ENCODE data around the gene SUN1. TPM values are rescaled to one million over a fixed set of nuclear protein-coding genes. Genes with fewer than 3 reads are reported as not detected.

The SUN1 gene
- total and polyA plus RNA-seq, 5 experiments from 2014 or later: 26.1 to 198 (median 37.5) TPM

DNA sequence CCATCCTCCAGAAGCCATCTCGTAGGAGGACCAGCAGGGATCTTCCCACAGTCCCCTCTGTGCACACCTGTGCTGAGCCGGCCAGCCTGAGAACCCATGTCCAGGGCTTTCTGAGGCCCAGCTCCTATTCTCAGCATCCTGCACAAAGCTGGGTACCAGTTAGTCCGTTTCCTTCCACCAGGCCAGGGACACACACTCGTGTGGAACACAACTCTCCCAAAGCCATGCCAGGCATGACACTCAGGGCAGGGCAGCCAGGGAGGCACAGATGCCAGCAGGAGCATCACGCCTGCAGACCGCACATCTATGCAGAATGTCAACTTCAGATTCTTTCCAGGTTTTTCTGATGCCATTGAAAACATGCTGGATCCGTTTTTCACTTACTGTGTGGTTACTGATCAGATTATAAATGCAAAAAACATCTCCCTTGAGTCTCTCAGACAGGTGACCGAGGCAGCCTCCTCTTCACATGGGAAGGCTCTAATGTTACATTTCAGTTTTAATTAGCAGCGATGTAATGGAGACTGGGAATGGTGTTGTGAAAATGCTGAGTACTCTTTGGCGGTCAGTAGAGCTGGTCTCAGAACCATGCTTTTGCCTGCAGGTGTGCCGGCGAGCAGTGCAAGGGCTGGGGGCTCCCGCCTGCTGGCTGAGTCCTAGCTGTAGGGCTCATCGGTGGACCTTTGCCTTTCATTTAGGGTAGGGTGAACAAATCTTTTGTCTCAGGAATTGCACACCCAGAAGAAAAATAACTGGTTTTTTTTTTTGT is 3.3 kb upstream of the SUN1 start:
- Mint-ChIP-seq H3K4me3 (no peak overlapping the region), H3K27me3 (no peaks in the 10 kb centered on the region), H3K4me1 (peaks cover 22 to 67% (median 55%) of the 10 kb centered on the region in 4 donors), H3K27ac (peak overlapping the region in 3 of 10 donors; percentile 35 to 57 (median 43)), H3K9me3 (no peaks in the 10 kb centered on the region), H3K36me3 (peaks cover 0 to 21% (median 3%) of the 10 kb centered on the region in 3 donors)
- no peak for ATAC-seq
- peak in 1 of 10 donors; percentile 27 for DNase-seq
- POLR2A ChIA-PET: no interaction called here

DNA sequence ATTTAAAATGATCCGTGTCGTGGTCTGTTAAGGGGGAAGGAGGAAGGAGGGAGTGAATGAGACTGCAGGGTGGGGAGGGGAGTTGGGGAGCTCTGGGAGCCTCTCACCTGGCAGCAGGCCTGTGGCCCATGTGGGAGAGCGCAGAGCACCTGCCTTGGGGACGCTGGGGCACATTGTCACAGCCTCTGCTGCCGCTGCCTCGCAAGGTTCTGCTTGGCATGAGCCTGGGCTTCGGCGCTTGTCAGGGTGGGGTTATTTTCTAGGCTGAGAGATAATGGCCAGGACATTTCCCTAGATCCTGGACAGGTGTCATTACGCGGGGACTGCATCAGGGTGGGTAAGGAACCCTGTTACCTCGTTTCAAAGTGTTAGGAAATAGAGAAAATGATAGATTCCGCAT is 2.2 kb upstream of the SUN1 start:
- peaks cover 0 to 24% (median 3%) of the 10 kb centered on the region in 3 donors for H3K36me3 Mint-ChIP-seq
- no peak for ATAC-seq
- peak overlapping the region in 3 of 10 donors; percentile 14 to 62 (median 57) for H3K4me3 Mint-ChIP-seq
- peak in 1 of 10 donors; percentile 45 for DNase-seq
- POLR2A ChIA-PET: interaction anchor here (3.0 kb wide), 1 partner anchor 13 kb away, joined by 21 read pairs; no protein-coding TSS in a partner anchor
- H3K27ac Mint-ChIP-seq: peak overlapping the region in 9 of 10 donors; percentile 15 to 96 (median 87)
- H3K27me3 Mint-ChIP-seq: no peaks in the 10 kb centered on the region
- peaks cover 19 to 61% (median 49%) of the 10 kb centered on the region in 4 donors for H3K4me1 Mint-ChIP-seq
- H3K9me3 Mint-ChIP-seq: no peaks in the 10 kb centered on the region

DNA sequence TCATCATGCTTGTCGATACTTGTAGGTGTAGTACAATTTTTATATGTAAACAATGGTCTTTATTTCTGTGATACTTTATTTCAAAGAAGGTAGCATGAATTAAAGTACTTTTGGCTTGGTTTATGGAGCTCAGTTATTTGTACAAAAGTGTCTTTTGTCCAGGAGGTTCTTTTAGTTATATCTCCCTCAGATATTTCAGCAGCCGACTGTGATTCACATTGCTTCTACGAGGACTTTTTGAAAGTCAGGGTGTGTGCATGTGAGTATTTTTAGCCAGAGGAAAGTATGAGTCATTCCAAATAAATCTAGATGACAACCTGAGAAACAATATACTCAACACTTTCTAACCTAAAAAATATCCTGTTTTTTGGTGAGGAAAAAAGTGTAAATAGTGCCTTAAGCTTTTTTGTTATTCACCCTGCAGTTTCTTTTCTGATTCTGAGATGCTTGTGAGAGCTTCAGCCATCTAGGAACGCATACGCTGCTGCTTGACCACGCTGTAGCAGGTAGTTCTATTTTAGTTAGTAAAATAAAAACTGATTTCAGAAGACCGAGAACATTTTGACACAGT is 595 bp upstream of the SUN1 start:
- Mint-ChIP-seq H3K4me1 (peaks cover 23 to 61% (median 54%) of the 10 kb centered on the region in 4 donors), H3K9me3 (no peaks in the 10 kb centered on the region), H3K27ac (peak overlapping the region; percentile 76 to 100 (median 95)), H3K27me3 (no peaks in the 10 kb centered on the region), H3K36me3 (peaks cover 0 to 22% (median 3%) of the 10 kb centered on the region in 3 donors), H3K4me3 (peak overlapping the region; percentile 60 to 91 (median 87))
- POLR2A ChIA-PET: interaction anchor here (0.6 to 3.0 kb wide), 7 partner anchors 12 to 46 kb away, joined by 3 to 21 read pairs (median 4); partner anchors contain the start of gene GET4
- ATAC-seq (peak in 1 of 2 donors; percentile 35), DNase-seq (peak in 1 of 10 donors; percentile 13)

DNA sequence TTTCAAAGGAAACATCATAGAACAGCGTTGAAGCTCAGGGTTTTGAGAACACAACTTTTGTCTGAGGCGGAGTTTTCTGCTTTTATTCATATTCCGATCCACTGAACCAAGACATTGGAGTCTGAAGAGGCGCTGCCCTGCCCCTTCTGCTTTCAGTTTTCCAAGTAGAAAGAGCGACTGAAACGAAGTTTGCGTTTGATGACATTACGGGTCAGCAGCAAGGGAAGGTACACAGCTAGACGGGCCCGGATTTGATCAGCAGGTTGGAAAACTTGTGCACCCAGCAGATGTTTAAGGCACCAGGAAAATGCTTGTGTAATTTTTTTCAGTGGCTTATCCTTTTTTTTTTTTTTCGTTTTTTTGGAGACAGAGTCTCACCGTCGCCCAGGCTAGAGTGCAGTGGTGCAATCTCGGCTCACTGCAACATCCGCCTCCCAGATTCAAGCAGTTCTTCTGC is 720 bp downstream of the SUN1 start:
- POLR2A ChIA-PET: interaction anchor here (0.7 to 3.0 kb wide), 4 partner anchors 16 to 45 kb away, joined by 3 to 21 read pairs (median 10); no protein-coding TSS in a partner anchor
- peak overlapping the region; percentile 60 to 91 (median 87) for H3K4me3 Mint-ChIP-seq
- no peak for ATAC-seq
- H3K27ac Mint-ChIP-seq: peak overlapping the region; percentile 76 to 100 (median 95)
- peaks cover 0 to 28% (median 3%) of the 10 kb centered on the region in 3 donors for H3K36me3 Mint-ChIP-seq
- no peaks in the 10 kb centered on the region for H3K9me3 Mint-ChIP-seq
- peaks cover 23 to 67% (median 58%) of the 10 kb centered on the region in 4 donors for H3K4me1 Mint-ChIP-seq
- no peaks in the 10 kb centered on the region for H3K27me3 Mint-ChIP-seq
- peak in 1 of 10 donors; percentile 24 for DNase-seq

DNA sequence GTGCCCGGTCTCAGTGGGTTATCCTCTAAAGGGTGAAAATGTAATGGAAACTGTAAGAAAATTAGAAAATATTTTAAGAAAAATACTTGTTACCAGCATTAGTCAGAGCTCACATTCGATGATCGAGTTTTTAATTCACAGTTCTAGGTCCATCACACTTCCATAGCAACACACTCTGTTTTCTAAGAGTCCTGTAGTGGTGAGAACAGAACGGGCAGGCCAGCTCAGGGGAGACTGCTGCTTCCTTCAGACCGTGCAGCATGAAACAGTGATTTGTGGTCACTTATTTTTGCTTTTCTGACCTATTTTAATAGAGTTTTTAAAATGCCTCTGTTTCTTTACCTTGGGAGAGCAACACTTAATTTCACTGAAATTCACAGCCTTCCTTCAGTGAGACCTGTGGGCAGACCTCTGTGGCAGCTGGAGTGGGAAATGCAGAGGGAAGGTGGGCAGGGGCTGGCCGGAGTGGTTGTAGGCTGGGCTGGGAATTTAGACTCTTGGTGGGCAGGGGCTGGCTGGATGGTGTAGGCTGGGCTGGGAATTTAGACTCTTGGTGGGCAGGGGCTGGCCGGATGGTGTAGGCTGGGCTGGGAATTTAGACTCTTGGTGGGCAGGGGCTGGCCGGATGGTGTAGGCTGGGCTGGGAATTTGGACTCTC is 1.5 kb downstream of the SUN1 start:
- POLR2A ChIA-PET: interaction anchor here (0.9 kb wide), 1 partner anchor 41 kb away, joined by 3 read pairs; no protein-coding TSS in a partner anchor

DNA sequence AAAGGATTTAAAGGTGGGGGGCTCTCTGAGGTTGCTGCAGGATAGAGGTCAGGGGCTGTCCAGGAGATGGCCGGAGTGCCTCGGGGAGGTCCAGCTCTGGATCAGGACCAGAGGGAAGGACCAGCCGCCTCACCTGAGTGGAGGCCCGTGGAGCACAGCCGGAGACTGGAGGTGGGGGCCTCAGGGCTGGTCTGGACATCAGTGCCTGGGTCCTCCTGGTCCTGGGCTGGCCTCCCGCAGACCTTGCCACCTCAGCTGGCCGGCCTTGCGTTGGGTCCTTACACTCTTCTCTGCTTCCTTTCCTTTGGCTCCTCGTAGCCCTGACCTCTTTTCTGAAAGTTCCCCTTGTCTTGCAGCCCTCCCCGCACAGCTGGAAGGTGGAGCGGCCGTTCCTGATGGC is 2.0 kb downstream of the SUN1 start:
- Mint-ChIP-seq H3K4me3 (no peak overlapping the region), H3K27me3 (no peaks in the 10 kb centered on the region), H3K9me3 (no peaks in the 10 kb centered on the region), H3K36me3 (peaks cover 0 to 36% (median 3%) of the 10 kb centered on the region in 3 donors), H3K27ac (peak overlapping the region in 6 of 10 donors; percentile 18 to 96 (median 55)), H3K4me1 (peaks cover 23 to 59% (median 54%) of the 10 kb centered on the region in 4 donors)
- ATAC-seq (no peak), DNase-seq (peak in 1 of 10 donors; percentile 60)
- POLR2A ChIA-PET: interaction anchor here (0.6 to 0.9 kb wide), 2 partner anchors 10 to 42 kb away, joined by 3 read pairs; no protein-coding TSS in a partner anchor

More for the DNA sequence above, 1.5 kb downstream of the SUN1 start:
- Mint-ChIP-seq H3K9me3 (no peaks in the 10 kb centered on the region), H3K27me3 (no peaks in the 10 kb centered on the region), H3K4me1 (peaks cover 23 to 63% (median 56%) of the 10 kb centered on the region in 4 donors), H3K27ac (peak overlapping the region in 5 of 10 donors; percentile 27 to 96 (median 53)), H3K4me3 (no peak overlapping the region), H3K36me3 (peaks cover 0 to 31% (median 3%) of the 10 kb centered on the region in 3 donors)
- ATAC-seq: no peak
- DNase-seq: peak in 1 of 10 donors; percentile 19

DNA sequence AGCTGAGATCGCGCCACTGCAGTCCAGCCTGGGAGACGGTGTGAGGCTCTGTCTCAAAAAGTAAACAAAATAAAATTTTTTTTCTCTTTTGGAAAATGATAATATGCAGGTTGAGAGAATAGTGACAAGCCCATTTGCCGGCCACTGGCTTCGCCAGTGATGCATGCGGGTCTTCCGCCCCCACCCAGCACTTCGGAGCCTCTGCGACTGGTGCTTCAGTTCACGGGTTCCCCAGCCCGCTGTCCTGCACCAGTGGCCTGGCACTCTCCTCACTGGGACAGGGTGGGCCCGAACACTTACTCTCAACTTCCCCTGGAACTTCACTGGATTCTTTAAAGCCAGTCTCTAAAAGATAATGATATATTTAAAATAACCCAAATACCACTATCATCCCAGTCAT is 2.7 kb downstream of the SUN1 start:
- Mint-ChIP-seq H3K4me1 (peaks cover 23 to 57% (median 49%) of the 10 kb centered on the region in 4 donors), H3K36me3 (peaks cover 0 to 41% (median 7%) of the 10 kb centered on the region in 3 donors), H3K4me3 (no peak overlapping the region), H3K9me3 (no peaks in the 10 kb centered on the region), H3K27me3 (no peaks in the 10 kb centered on the region), H3K27ac (peak overlapping the region in 3 of 10 donors; percentile 34 to 96 (median 78))
- ATAC-seq (no peak), DNase-seq (peak in 1 of 10 donors; percentile 22)
- POLR2A ChIA-PET: interaction anchor here (0.6 kb wide), 1 partner anchor 9 kb away, joined by 3 read pairs; no protein-coding TSS in a partner anchor

DNA sequence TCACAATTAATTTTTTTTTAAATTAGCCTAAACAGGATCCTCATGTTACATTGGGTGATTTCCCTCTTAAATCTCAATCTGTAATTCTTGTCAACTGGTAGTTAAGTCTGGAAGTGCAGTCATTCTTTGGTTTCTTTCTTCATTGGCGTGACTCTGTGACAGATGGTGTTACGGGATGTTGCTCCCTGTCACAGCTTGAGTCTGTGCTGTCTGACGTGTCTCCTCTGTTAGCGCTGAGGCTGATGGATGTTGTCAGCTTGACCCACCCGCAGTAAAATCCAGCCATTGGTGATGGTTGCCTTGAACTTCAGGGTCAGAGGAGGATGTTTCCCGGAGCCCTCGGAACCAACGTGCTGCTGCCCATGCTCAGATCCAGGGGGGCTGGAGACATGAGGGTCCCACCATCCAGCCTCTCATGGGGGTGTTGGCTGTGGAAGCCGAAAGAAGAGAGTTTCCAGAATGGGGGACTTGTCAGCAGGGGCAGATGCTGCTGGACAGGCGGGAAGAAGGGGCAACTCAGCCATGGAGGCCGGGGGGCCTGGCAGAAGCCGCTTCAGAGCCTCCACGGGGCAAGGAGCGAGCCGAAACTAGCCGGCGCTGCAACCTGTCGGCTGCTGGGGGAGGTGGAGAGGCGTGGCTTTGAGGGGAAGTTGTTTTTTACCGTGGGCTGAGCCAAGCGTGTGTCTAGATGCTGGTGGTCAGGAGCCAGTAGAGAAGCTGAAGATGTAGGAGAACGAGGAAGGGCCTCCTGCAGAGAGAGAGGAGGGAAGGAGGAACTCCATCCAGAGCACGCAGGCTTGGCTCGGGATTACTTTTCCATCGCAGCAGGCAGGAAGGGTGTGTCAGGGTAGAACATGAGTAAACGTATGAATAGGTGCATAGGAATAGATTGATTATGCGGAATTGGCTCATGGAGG is 3.5 kb downstream of the SUN1 start:
- Mint-ChIP-seq H3K36me3 (peaks cover 0 to 48% (median 7%) of the 10 kb centered on the region in 3 donors), H3K27ac (peak overlapping the region in 9 of 10 donors; percentile 17 to 82 (median 71)), H3K4me3 (peak overlapping the region in 5 of 10 donors; percentile 1 to 67 (median 52)), H3K27me3 (no peaks in the 10 kb centered on the region), H3K9me3 (no peaks in the 10 kb centered on the region), H3K4me1 (peaks cover 18 to 50% (median 42%) of the 10 kb centered on the region in 4 donors)
- ATAC-seq (no peak), DNase-seq (peak in 1 of 10 donors; percentile 52)
- POLR2A ChIA-PET: no interaction called here

DNA sequence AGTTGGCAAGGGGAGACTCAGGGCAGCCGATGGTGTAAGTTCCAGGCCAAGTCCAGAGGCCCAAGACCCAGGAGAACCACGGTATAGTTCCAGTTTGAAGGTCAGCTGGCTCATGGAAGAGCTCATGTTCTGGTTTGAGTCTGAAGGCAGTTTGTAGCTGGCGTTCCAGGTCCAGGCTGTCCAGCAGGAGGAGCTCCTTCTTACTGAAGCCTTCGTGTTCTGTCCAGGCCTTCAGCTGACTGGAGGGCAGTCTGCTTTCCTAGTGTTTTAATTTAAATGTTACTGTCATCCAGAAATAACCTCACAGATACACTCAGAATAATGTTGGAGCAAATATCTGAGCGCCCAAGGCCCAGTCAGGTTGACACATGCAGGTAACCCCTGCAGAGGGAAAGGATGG is 4.2 kb downstream of the SUN1 start:
- POLR2A ChIA-PET: no interaction called here
- peak in 1 of 10 donors; percentile 21 for DNase-seq
- Mint-ChIP-seq H3K27me3 (no peaks in the 10 kb centered on the region), H3K4me3 (peak overlapping the region in 2 of 10 donors; percentile 18 to 67), H3K4me1 (peaks cover 14 to 43% (median 35%) of the 10 kb centered on the region in 4 donors), H3K9me3 (no peaks in the 10 kb centered on the region), H3K36me3 (peaks cover 0 to 53% (median 7%) of the 10 kb centered on the region in 3 donors), H3K27ac (peak overlapping the region in 9 of 10 donors; percentile 17 to 82 (median 71))
- ATAC-seq: no peak

DNA sequence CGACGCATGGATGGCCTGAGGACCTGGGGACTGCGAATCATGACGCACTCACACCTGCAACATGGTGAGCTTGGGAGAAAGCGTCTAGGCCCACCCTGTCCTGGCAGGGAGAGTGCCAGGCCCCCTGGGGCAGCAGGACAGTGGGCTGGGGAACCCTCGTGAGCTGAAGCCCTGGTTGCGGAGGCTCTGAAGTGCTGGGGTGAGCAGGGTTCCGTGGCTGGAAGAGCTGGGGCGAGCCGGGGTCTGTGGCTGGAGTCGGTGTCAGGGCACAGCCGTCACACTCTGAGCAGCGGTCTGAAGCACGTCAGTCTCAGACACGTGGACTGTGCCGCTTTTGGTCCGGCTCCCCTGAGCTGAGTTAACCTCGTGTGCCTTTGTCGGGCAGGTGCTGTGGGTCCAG is 4.7 kb downstream of the SUN1 start:
- POLR2A ChIA-PET: no interaction called here
- H3K9me3 Mint-ChIP-seq: no peaks in the 10 kb centered on the region
- ATAC-seq: no peak
- peak overlapping the region in 6 of 10 donors; percentile 20 to 77 (median 35) for H3K27ac Mint-ChIP-seq
- H3K4me3 Mint-ChIP-seq: no peak overlapping the region
- peak in 1 of 10 donors; percentile 18 for DNase-seq
- peaks cover 13 to 40% (median 29%) of the 10 kb centered on the region in 4 donors for H3K4me1 Mint-ChIP-seq
- no peaks in the 10 kb centered on the region for H3K27me3 Mint-ChIP-seq
- H3K36me3 Mint-ChIP-seq: peaks cover 0 to 57% (median 8%) of the 10 kb centered on the region in 3 donors

DNA sequence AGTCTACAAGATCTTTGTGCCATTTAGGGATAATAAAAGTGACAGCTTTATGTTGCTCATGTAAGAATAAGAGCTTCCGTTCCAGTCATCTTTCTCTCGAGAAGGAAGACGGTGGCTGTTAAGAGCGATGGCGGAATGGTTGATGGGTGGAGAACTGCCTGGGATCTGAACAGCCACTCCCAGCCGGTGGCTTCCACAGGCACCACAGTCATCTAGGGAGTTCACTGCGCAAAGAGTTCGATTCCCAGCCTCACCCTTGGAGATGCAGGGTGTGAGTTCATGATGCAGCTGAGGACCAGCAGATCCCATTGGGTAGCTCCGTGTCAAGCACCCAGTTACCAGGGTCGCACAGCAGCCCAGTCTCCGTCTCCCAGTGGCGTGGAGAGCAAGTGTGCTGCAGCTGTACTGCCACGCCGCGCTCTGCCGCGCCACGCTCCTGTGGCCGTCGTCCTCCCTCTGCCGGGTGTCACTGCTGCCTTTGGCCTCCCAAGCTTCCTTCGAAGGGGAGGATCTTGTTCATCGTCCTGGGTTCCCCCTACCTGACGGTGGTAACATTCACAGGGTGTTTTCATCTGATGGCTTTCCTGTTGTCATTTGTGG is 7.8 kb downstream of the SUN1 start:
- no peak overlapping the region for H3K4me3 Mint-ChIP-seq
- H3K36me3 Mint-ChIP-seq: peaks cover 0 to 71% (median 19%) of the 10 kb centered on the region in 3 donors
- H3K4me1 Mint-ChIP-seq: peaks cover 6 to 28% (median 16%) of the 10 kb centered on the region in 4 donors
- POLR2A ChIA-PET: interaction anchor here (0.7 kb wide), 1 partner anchor 76 kb away, joined by 5 read pairs; no protein-coding TSS in a partner anchor
- DNase-seq: peak in 1 of 10 donors; percentile 34
- H3K27ac Mint-ChIP-seq: no peak overlapping the region
- H3K27me3 Mint-ChIP-seq: no peaks in the 10 kb centered on the region
- no peak for ATAC-seq
- H3K9me3 Mint-ChIP-seq: no peaks in the 10 kb centered on the region
